HG02870 (cell line): ENCODE data around the gene STIP1.

Source experiments
- ATAC-seq: cut with Tn5 transposase; IDR thresholded peaks from one replicate; pipeline ENCODE4 v1.9.1; 2021; ENCODE audit warnings: mild to moderate bottlenecking, moderate library complexity; ENCODE audit not compliant: unreplicated experiment

Gene STIP1

DNA sequence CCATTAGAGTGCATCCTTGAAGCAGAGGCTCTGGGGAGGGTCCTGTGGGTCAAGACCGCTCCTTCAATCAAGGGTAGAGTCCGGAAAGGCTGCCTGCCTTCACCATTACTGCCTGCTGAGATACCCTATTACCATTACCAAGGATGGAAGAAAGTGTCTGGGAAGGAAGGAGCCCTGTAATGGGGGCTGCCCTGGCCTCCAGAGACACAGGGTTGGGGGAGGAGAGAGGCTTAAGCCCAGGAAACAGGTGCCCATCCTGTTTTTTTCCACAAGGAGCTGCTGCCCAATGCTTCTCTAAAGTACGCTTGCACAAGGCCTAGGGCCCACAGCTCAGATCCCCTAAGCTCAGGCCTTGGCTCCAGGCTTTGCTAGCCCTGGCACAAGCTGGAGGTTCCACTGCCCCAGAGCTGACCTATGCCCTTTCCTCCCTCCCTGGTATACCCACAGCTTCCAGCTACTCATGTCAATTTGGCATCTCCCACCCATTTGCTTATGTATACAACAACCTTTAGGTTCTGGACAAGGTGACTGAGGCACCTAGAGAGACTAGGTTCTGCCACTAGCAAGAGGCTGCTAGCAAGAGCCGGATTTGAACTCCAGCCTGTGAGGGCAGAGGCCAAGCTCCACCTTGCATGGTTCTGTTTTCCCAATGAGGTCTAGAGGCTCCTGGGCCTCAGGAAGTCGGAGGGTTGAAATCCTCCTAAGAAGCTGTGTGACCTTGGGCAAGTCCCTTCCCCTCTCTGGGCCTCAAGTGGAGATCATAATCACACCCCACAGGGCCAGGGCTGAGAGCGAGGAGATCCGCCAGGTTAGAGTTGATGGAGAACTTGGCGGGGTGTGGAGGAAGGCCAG is 63.8 kb downstream of the STIP1 start:
- no peak for ATAC-seq

DNA sequence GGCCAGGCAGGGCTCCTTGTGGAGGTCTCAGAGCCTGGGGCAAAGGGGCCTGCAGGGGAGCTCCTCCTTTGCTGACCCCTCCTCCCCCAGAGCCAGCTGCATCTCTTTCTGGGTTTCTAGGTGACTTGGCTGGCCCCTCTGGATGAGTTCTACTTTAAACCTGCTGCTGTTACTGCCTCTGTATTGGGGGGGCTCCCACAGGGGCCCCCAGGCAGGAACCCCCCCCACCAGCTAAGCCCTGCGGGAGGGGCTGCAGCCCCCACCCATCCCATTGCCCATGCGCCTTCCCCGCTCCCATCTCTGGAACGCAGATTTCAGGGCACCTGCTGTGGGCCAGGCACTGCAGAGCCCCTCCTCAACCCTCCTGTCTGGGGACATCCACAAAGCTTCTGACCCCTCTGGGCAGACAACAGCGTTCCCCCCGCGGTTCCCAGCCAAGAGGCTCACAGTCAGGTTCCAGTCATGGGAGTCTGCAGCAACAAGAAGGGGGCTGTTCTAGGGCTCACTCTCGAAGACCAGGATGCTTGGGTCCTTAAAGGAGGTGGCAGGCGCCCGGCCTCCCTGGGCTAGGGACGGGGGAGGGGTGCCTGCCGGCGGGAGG is 64.5 kb downstream of the STIP1 start:
- no peak for ATAC-seq

DNA sequence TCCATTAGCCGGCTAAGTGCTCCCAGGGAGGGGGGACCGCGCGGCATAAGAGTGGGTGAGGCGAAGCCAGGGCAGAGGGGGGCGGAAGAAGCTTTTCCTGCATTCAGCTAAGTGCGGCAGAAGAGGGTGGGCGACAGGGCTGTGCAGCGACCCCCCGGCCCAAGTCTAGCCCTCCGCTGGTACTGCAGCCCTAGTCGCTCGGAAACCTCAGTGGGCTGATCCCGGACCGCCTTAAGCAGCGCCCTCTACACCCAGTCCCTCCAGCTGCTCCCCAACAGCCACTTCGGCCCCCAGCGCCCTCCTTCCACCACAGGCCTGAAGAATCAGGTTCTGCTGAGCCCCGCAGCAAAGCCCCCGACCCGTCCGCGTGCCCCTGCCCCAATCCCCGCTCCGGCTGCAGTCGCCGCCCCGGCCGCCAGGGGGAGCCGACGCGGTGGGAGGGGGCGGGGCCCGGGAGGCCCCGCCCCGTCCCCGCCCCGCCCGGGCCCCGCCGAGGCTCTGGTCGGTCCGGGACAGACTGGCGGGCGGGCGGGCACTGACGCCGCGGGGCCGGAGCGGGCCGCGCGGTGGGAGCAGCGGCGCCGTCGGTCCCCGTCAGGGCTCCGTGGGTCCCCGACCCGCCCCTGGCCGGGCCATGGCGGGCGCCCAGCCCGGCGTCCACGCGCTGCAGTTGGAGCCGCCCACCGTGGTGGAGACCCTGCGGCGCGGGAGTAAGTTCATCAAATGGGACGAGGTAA is 65.2 kb downstream of the STIP1 start, which contains the start of gene PLCB3:
PLCB3 (plus strand) TSS at position 515 of the 737 bp plus-strand sequence; CDS start at position 635, 120 bp downstream.
- ATAC-seq: peak; percentile 31

DNA sequence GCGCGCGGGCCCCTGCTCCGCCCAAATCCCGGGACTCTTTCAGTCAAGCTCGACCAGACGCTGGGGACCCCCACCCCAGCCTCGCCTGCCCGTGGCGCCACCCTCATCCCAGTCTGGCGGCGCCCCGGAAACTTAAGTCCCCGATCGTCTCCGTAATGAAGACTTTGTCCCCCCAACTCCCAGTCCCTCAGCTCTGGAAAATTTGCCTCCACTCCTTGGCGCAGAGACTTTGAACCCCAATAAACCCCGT is 65.7 kb downstream of the STIP1 start:
- peak; percentile 8 for ATAC-seq

DNA sequence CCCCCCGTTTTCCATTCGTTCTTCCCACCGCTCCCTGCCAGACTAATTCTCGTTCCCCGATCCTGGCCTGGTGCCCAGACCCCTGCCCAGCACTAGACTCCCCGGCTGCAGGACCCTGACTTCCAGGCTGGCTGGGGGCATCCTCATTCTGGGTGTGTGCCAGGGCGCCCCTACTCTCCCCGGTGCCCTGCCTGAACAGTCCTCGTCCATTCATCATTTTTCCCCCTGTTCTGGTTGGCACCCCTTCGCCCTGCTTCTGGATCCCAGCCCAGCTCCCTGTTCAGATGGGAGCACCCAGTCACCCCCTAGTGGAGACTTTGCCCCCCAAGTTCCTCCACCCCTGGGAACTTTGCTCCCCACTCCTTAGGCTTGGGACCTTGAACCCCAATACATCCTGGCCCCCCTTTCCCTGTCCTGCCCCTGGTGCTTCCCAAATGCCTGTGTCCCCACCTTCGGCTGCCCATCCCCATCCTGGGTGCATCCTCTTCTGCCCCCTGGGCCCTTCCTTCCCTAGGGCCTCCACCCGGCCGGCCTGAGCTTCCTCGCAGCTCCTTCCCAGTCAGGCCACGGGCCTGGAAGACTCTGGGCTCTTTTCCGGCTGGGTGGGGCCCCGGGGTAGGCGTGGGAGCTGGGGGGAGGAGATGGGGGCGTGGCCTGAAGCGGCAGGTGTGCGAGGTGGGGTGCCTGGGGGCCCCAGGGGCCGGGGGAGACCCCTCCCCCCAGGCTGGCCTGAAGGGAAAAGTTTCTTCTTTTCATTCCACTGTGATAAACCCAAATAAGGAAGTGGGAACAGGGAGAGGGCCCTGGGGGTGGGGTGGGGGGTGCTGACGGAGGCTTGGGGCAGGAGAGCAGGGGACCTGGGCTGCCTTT is 66.3 kb downstream of the STIP1 start:
- no peak for ATAC-seq

DNA sequence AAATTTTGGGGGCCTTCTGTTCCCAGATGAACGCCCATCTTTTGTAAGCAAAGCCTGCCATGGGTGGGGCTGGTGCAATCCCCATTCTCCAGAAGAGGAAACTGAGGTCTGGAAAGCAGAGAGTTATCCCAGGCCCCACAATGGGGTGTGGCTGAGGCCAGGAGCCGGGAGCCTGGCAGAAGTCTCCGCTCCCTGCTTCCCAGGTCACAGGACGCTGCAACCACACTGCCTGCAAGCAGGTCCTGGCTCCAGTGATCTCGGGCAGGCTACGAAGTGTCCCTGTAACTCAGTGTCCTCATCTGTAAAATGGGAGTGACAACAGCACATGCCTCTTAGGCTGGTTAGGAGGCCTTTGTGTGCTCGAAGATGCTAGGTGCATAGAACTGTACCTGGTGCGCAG is 67.1 kb downstream of the STIP1 start:
- no peak for ATAC-seq

DNA sequence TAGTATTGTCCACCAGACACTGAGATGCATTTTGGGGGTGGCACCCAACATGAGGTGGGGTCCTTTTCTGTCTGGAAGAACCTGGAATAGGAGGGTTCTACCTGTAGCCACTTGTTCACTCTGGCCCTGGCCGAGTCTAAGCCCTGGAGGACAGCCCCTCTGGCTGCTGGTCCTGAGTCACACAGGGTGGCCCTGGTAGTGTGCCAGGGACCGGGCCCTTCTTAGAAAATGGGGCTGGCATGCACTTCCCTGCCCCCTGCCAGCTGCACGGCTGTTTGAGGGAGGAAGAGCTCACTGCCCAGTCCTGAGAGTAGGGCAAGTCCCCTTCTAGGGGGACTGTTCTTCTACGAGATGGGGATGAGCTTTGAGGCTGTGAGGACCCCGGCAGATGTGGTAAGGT is 67.5 kb downstream of the STIP1 start:
- no peak for ATAC-seq
